ENCODE measurements around the gene LSAMP.

LSAMP gene

GRCh38 chr3:115999001-115999585 lies 446.2 kb downstream of the LSAMP start:
- no peak for DNase-seq

- DNase-seq, result no peak
Measured at GRCh38 chr3:115996420-115997108, 448.7 kb downstream of the LSAMP start.

- no peak for DNase-seq
Measured at GRCh38 chr3:115990669-115991068, 454.6 kb downstream of the LSAMP start.

GRCh38 chr3:115989684-115990421 lies 455.4 kb downstream of the LSAMP start:
- no peak for DNase-seq

GRCh38 chr3:115986555-115987207 lies 458.6 kb downstream of the LSAMP start:
- no peak for DNase-seq

- DNase-seq, result no peak
Measured at GRCh38 chr3:115982629-115983028, 462.7 kb downstream of the LSAMP start.

- no peak for DNase-seq
Measured at GRCh38 chr3:115982108-115982507, 463.2 kb downstream of the LSAMP start.

- no peak for DNase-seq
Measured at GRCh38 chr3:115980709-115981108, 464.6 kb downstream of the LSAMP start.

- DNase-seq, result no peak
Measured at GRCh38 chr3:115977866-115978265, 467.4 kb downstream of the LSAMP start.

GRCh38 chr3:115975796-115976195 lies 469.5 kb downstream of the LSAMP start:
- DNase-seq, result no peak

- no peak for DNase-seq
Measured at GRCh38 chr3:115975353-115975752, 469.9 kb downstream of the LSAMP start.

- DNase-seq, result no peak
Measured at GRCh38 chr3:115974940-115975339, 470.3 kb downstream of the LSAMP start.

GRCh38 chr3:115968871-115969270 lies 476.4 kb downstream of the LSAMP start:
- DNase-seq, result no peak

- no peak for DNase-seq
Measured at GRCh38 chr3:115961380-115961779, 483.9 kb downstream of the LSAMP start.

- DNase-seq, result no peak
Measured at GRCh38 chr3:115960799-115961198, 484.5 kb downstream of the LSAMP start.

GRCh38 chr3:115958526-115958925 lies 486.8 kb downstream of the LSAMP start:
- DNase-seq, result no peak

- no peak for DNase-seq
Measured at GRCh38 chr3:115947325-115947724, 498.0 kb downstream of the LSAMP start.

- no peak for DNase-seq
Measured at GRCh38 chr3:115943579-115943978, 501.7 kb downstream of the LSAMP start.

GRCh38 chr3:115937054-115937453 lies 508.2 kb downstream of the LSAMP start:
- no peak for DNase-seq

GRCh38 chr3:115932807-115933206 lies 512.5 kb downstream of the LSAMP start:
- DNase-seq, result no peak

GRCh38 chr3:115931581-115931980 lies 513.7 kb downstream of the LSAMP start:
- DNase-seq, result no peak

- DNase-seq, result no peak
Measured at GRCh38 chr3:115930922-115931321, 514.4 kb downstream of the LSAMP start.

GRCh38 chr3:115930168-115930567 lies 515.1 kb downstream of the LSAMP start:
- DNase-seq, result no peak

GRCh38 chr3:115928376-115928775 lies 516.9 kb downstream of the LSAMP start:
- DNase-seq, result no peak

Data from activated T-cell treated with anti-CD3 and anti-CD28 coated beads for 4 hours (primary cell).